Measurements from ENCODE around the gene FAM24B.

Gene FAM24B

GRCh38 chr10:122850705-122851640, 28.4 kb downstream of the FAM24B start:
- Histone ChIP-seq H3K4me3 (ENCODE audit: low read depth, low read length) (no peak overlapping the region), H3K27me3 (replicated peaks) (no peaks in the 10 kb centered on the region), H3K27ac (no peak overlapping the region), H3K36me3 (replicated peaks) (no peaks in the 10 kb centered on the region)
- in situ Hi-C loops (cut with HindIII; ENCODE audit: low pct_ligation_motif_present, low sequenced_read_pairs): no loop called here
- no peak for DNase-seq
- TF ChIP-seq, protein P1, sequence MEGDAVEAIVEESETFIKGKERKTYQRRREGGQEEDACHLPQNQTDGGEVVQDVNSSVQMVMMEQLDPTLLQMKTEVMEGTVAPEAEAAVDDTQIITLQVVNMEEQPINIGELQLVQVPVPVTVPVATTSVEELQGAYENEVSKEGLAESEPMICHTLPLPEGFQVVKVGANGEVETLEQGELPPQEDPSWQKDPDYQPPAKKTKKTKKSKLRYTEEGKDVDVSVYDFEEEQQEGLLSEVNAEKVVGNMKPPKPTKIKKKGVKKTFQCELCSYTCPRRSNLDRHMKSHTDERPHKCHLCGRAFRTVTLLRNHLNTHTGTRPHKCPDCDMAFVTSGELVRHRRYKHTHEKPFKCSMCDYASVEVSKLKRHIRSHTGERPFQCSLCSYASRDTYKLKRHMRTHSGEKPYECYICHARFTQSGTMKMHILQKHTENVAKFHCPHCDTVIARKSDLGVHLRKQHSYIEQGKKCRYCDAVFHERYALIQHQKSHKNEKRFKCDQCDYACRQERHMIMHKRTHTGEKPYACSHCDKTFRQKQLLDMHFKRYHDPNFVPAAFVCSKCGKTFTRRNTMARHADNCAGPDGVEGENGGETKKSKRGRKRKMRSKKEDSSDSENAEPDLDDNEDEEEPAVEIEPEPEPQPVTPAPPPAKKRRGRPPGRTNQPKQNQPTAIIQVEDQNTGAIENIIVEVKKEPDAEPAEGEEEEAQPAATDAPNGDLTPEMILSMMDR (IDR thresholded peaks at IDR 0.05; ENCODE audit: low read depth, low read length, missing control alignments): no peak

DNA sequence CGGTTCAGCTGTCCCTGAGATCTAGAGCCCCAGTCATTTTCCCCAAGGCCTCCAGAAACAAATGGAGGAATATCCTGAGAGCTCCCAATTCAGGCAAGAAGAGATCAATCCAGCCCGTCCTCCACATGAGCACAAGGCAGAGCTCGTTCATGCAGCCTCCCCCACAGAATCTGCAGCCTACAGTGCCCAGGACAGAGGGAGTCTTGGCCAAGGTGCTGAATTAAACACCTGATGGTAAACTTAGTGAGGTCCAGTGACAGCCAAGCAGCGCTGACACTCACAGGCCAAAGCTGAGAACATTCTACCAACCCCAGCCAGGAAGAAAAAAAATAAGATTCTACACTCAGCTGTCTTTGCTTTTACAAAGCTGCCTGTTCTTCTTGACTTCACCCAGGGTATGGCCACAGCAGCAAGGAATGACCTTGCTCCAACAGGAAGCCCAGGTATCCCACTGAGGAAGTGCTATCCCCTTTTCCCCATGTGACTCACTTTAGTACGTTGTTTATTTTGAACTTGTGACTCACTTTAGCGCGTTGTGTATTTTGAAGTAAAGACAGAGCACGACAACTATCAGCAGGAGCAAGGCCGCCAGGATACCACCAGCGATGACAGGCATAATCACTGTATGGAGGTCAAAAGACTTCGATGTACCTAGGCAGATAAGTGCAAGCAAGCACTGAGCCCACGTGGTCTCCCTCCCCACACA, 29.3 kb downstream of the FAM24B start:
- no peak for DNase-seq
- Histone ChIP-seq H3K36me3 (replicated peaks) (no peaks in the 10 kb centered on the region), H3K4me3 (ENCODE audit: low read depth, low read length) (no peak overlapping the region), H3K27me3 (replicated peaks) (no peaks in the 10 kb centered on the region), H3K27ac (no peak overlapping the region)
- in situ Hi-C loops (cut with HindIII; ENCODE audit: low pct_ligation_motif_present, low sequenced_read_pairs): no loop called here
- TF ChIP-seq, protein P1 (IDR thresholded peaks at IDR 0.05; ENCODE audit: low read depth, low read length, missing control alignments): no peak

DNA sequence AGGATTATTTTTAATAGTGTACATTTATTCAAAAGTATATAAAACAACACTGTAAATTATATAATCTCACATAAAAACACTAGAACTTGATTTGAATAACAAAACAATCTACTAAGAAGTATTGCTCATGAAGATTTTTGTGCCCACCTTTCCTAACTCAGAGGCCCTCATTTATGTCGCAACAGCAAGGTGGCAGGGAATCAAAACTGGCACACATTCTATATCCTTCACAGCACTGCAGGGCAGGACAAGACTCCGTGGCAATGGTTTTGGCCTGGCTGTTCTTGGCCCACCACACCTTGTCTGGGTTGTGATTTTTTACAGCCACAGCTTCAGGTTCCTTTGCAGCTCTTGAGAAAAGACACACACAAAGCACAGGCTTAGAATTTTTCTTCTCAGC, 30.3 kb downstream of the FAM24B start:
- no peaks in the 10 kb centered on the region for H3K36me3 ChIP-seq (replicated peaks)
- in situ Hi-C loops (cut with HindIII; ENCODE audit: low pct_ligation_motif_present, low sequenced_read_pairs): no loop called here
- TF ChIP-seq, protein P1 (IDR thresholded peaks at IDR 0.05; ENCODE audit: low read depth, low read length, missing control alignments): no peak

GRCh38 chr10:122847782-122848604, 31.4 kb downstream of the FAM24B start:
- TF ChIP-seq, protein P1 (IDR thresholded peaks at IDR 0.05; ENCODE audit: low read depth, low read length, missing control alignments): no peak
- in situ Hi-C loops (cut with HindIII; ENCODE audit: low pct_ligation_motif_present, low sequenced_read_pairs): no loop called here
- H3K36me3 ChIP-seq (replicated peaks): no peaks in the 10 kb centered on the region
- H3K27me3 ChIP-seq (replicated peaks): no peaks in the 10 kb centered on the region
- no peak overlapping the region for H3K27ac ChIP-seq
- DNase-seq: no peak
- no peak overlapping the region for H3K4me3 ChIP-seq (ENCODE audit: low read depth, low read length)

More for the DNA sequence above, 30.3 kb downstream of the FAM24B start:
- Histone ChIP-seq H3K4me3 (ENCODE audit: low read depth, low read length) (no peak overlapping the region), H3K27ac (no peak overlapping the region), H3K27me3 (replicated peaks) (no peaks in the 10 kb centered on the region)
- no peak for DNase-seq

DNA sequence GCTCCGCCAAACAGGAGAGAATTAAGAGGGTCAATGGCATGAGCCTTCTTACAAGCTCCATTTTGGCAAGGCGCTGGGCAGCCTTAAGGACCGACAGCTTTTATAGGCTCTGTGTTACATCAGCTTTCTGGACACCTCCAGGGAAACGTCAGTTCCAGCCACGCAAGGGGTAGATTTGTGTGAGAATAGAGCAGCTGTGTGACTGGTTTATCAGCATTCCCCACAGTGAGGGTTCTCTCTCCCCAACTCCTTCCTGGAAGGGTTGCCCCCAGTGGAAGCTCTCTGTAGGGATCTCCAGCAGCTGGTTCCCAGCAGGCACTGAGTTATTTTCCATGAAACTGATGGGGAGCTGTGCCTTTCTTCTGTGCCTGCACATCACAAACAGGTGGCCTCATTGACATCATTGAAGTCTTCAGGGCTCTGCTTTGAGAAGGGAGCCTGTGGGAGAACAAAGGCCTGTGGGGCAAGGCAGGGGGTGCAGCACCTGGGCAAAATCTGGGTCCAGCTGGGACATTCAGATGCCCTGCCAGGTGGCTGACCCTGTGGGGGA, 33.5 kb downstream of the FAM24B start, which contains the start of gene CUZD1:
Gene CUZD1, minus strand, starts transcription at position 75 of the 550 bp plus-strand sequence. Its CDS starts 14 bp downstream, at position 61.
- H3K4me3 ChIP-seq (ENCODE audit: low read depth, low read length): no peak within 1 kb of the TSS
- TF ChIP-seq, protein P1 (IDR thresholded peaks at IDR 0.05; ENCODE audit: low read depth, low read length, missing control alignments): no peak
- H3K36me3 ChIP-seq (replicated peaks): no peaks in the 10 kb centered on the region
- in situ Hi-C loops (cut with HindIII; ENCODE audit: low pct_ligation_motif_present, low sequenced_read_pairs): no loop called here
- no peaks in the 10 kb centered on the region for H3K27me3 ChIP-seq (replicated peaks)
- H3K27ac ChIP-seq: no peak within 1 kb of the TSS
- DNase-seq: no peak
